ENCODE data around the gene CNIH3.

CNIH3 gene

DNA sequence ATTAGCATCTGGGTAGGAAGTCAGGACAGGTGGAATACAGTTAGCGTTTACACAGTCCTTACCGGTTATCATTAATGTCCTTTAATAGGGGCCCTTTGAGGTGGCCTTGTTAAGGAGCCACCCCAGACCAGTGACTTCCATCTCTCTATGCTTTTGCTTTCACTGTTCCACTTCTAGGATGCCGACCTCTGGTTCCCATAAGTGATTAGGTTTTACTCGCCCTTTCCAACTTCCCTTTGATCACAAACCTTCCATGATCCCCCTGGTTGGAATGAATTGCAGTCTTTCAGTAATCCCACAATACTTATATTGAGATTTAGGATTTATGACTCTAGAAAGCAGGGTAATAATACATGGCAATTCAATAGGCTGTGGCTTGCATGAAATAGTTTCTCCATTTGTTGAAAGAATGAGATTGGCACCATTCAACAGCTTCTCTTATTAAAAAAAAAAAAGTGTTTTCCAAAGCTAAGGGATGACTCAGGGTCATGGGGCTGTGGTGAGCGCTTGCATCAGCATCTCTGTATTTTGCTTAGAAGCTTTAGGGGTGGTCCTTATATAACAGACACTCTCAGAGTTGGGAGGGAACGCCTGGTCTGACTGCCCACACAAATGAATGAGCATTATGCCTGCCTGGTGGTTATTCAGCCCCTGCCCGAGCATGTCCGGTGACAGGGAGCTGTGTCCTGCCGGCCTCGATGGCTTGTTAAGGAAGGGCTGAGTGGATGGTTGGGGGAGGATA, 110.5 kb downstream of the CNIH3 start:
- no peak for DNase-seq

DNA sequence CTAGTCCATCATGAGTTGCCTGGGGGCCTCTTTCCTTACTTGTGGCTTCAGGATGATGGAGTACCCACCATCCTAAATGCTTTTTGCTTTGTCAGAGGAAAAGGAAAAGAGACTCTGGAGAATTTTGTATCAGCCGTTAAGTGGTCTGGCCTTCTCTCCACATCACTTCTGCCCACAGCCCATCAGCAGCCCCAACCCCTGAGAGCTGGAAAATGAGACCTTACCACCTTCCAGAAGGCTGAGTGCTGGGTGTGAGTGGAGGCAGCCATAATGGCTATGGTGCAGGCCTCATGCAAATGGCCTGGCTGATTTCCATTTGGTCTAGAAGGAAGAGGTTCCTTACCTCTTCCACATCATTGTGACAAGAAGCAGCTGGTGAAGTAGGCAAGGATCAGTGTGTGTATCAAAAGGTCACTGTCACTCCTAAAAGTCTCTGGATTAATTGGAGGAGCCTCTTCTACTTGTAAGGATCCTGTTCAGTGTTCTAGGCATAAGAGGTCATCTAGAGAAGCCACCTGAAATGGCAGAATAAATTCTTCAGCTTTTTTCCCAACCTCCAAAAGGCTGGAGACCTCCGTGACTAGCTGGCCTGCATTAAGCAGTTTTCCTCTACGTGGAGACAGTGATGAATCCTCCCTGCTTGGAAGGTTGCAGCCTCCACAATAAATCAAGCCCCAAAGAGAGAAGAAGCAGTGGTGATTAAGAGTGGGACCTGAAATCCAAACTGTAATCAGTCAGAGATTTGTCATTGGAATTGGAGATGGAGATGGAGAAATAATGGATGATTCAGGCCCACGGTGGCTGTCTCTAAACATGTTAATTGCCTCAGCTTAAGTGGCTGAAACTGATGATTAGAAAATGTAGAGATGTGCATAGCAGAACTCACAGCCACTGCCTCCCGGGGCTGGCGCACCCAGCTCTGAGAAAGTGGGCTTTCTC, 111.5 kb downstream of the CNIH3 start:
- no peak for DNase-seq

GRCh38 chr1:224730540-224730939, 114.4 kb downstream of the CNIH3 start:
- DNase-seq, result no peak

- DNase-seq, result no peak
Measured at GRCh38 chr1:224730965-224731364, 114.8 kb downstream of the CNIH3 start.

- DNase-seq, result no peak
Measured at GRCh38 chr1:224731633-224732032, 115.5 kb downstream of the CNIH3 start.

DNA sequence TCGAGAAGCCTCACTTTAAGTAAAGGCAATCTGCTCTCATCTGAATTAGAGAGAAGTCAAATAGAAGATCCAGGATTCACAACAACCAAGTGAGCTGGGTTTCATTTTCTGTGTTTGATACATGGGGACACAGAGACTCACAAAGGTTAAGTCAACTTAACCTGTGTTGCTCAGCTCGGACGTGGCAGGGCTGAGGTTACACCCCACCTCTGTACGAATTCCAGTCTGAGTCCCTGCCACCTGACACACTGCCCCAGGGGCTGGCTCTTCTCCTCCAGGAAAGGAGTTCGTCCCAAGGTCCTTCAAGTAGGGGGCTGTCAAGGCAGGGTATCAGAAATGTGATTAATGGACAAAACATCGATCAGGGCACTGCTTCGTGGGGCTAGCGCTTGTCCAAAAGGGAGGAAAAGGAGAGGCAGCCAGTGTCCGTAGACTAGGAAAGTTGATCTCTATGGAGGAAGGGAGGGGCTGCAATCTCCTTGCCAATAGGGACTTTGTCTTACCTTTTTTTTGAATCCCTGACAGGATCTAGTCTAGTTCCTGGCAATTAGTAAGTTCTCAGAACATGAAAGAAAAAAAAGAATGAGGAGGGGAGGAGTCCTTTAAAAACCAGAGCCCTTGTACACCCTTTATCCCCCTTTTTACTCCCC, 116.4 kb downstream of the CNIH3 start:
- DNase-seq, result no peak

GRCh38 chr1:224733027-224733911, 117.2 kb downstream of the CNIH3 start:
- peak; percentile 94 for DNase-seq

DNA sequence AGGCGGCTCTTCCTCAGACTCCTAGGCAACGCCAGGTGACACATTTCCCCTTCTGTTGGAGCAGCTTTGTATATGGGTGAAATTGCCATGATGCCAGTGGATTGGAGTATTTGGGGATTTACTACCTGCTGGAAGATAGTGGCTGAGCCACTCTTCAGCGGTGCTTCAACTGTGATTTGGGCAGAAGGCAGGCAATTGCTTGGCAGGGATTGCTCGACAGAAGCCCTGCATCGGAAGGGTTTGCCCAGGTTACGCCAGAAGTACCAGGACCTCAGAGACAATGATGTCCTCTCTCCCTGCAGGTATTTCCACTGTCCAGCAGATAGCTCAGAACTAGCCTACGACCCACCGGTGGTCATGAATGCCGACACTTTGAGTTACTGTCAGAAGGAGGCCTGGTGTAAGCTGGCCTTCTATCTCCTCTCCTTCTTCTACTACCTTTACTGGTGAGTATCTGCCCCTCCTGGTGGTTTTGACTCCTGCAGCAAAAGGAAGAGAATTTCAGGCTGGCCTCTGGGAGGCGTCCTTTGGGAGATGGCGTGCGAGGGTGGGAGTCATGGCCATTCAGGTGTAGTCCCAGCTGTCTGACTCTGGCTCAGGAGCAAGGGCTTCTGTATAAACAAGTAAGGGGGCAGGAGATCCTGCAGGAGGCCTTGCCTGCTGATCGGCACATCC, 118.3 kb downstream of the CNIH3 start:
- peak; percentile 15 for DNase-seq

- DNase-seq, result no peak
Measured at GRCh38 chr1:224735159-224735558, 119.0 kb downstream of the CNIH3 start.

DNA sequence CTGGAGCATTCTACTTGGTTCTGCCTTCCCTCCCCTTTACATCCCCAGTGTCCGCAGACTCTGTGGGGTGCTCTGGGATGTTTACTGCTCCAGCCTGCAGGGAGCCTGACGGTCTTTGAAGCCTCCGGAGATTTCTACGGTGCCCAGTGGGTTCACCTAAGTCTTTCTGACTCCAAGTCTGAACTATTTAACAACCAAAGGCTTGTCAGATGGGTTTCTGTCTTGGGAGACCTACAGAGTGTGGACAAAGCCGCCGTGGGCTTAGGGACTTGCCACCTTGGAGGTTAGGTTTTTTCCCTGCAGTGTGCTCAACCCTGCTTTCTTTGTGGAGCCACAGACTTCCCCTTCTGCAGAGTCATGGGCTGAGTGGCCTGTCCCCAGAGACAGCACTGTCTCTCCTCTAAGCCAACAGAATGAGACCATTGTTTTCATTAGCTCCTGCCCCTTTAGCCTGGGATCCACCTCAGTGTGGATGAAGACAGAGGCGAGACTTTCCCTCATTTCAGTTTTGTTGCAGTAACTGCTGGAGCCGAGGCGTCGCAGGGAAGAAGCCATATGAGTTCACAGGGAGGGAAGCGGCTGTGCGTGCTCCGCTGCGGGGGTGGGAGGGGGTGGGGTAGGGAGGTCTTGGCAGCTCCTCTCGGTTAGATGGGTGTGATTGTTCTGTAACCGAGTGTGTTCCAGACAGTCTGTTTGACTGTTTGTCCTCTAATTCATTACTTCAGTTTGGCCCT, 120.7 kb downstream of the CNIH3 start:
- DNase-seq, result peak; percentile 44

DNA sequence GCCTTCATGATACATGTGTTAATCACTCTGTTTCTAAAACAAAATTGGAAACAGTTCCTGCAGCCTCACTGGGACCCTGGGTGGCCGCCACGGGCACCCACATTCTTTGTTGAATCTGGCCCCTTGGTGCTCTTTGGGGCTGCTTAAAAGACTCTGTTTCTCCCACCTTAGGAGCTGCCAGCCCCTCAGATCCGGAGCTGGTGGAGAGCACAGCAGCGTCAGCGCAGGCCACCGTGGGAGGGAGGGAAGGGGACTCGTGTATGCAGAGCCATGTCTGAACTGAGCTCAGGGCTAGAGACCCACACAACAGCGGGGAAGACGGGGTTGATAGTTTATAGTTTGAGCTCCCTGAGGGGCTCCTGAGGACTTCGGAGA, 121.2 kb downstream of the CNIH3 start:
- no peak for DNase-seq

- no peak for DNase-seq
Measured at GRCh38 chr1:224739303-224739996, 123.3 kb downstream of the CNIH3 start.

DNA sequence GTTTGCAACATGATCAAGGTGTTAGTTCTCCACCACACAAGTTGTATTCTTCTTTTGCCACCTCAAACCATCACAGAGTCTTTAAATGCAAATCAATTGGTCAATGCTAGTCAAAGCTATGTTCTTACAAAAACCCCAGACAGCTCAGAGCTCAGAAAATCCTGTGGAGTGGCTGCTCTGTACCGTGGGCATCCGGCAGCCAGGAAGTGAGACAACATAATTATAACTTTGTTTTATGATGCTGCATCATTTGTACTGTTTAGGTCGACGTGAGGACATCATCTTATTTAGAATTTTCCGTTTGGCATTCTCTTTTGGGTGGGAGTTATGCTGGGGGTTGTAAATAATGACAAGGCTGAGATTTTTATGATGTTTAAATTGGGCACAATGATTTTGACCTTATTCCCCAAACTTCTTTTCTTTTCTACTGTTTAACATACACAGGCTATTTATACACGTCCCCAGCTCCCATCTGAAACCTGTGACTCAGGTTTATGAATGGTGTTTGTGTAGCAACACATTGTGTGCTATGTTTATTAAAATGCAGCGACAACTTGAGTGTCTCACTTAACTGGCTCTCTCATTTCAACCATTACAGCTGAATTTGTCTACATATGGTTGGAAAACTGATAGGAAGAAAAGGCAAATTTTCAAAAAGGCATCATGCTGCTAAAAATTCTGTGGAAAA, 124.0 kb downstream of the CNIH3 start:
- DNase-seq, result no peak

- no peak for DNase-seq
Measured at GRCh38 chr1:224740685-224741052, 124.6 kb downstream of the CNIH3 start.

DNA sequence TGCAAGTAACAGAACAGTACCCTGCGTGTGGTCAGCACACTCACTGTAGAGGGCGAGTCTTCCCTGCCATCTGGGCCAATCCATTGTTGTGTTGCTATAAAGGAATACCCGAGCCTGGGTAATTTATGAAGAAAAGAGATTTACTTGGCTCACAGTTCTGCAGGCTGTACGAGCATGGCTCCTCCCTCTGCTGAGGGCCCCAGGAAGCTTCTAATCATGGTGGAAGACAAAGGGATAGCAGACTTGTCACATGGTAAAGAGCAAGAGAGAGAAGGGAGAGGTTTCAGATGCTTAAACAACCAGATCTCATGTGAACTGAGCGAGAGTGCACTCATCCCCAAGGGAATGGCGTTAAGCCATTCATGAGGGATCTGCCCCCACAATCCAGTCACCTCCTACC, 126.2 kb downstream of the CNIH3 start:
- no peak for DNase-seq

GRCh38 chr1:224743608-224744164, 127.6 kb downstream of the CNIH3 start:
- no peak for DNase-seq

DNA sequence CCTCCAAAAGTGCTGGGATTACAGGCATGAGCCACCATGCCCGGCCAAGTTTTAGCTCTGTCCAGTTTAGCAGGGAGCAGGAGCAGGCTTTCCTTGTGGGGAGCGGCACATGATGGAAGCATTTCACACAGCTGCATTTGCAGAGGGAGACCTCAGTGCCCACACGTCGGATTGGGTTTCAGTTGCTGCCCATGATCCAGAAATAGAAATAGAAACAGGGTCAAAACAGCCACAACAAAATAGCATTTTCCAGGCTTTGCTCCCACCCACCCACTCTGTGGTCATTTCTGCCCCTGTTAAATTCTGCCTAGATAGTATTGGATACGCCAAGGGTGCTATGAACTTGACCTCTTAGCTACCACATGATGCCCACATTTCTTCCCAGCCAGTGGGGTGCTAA, 128.4 kb downstream of the CNIH3 start:
- DNase-seq, result no peak

GRCh38 chr1:224745394-224745793, 129.3 kb downstream of the CNIH3 start:
- DNase-seq, result no peak

DNA sequence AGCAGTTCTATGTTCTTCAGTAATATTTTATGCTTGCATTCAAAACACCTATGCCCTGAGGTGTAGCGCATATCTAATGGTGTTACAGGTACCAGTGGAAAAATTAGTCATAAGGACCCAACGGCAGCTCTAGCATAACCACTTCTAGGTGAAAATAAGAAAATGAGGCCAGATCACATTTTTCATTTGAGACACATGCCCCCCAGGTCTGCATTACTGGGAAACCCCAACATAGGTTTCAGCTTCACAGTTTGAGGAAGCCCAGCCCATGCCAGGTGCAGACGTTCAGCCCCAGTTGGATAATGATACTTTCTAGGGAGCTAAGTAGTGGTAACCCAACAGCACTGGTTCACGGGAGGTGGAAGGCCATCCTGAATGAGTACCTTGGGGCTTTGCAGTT, 129.8 kb downstream of the CNIH3 start:
- no peak for DNase-seq

DNA sequence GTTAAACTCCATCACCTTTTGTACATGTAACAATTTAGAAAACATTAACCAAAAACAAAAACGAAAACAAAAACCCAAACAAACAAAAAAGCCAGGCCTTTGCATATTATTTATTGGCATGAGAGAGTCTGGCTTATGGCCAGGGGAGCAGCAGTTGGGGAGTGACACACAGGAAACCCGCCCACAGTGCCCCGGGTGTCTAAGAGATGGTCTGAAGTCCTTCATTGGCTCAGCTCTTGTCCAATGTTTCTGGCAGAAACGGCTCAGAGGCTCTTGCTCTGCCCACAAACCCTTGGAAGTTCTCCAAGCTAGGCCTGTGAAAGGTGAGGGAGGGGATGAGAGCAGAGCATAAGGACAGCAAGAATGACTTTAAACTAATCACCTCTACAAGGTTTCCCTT, 131.5 kb downstream of the CNIH3 start:
- DNase-seq, result no peak

All from DMS153 (cell line).